ENCODE measurements around the gene CACNB3.

CACNB3 gene

GRCh38 chr12:48788854-48789775, 29.2 kb upstream of the CACNB3 start, which contains the start of gene ADCY6:
Gene ADCY6, minus strand, starts transcription at chr12:48789089. Its CDS starts 5,655 bp downstream, at chr12:48783434.
- no peak for DNase-seq

GRCh38 chr12:48789858-48790326, 28.4 kb upstream of the CACNB3 start:
- no peak for DNase-seq

GRCh38 chr12:48793696-48794095, 24.6 kb upstream of the CACNB3 start:
- DNase-seq: no peak

GRCh38 chr12:48794870-48795269, 23.4 kb upstream of the CACNB3 start:
- no peak for DNase-seq

- peak; percentile 54 for DNase-seq
Observed at GRCh38 chr12:48795550-48796455, 22.5 kb upstream of the CACNB3 start.

- no peak for DNase-seq
Observed at GRCh38 chr12:48796976-48797375, 21.3 kb upstream of the CACNB3 start.

- no peak for DNase-seq
Observed at GRCh38 chr12:48800457-48800856, 17.8 kb upstream of the CACNB3 start.

- no peak for DNase-seq
Observed at GRCh38 chr12:48800971-48801370, 17.3 kb upstream of the CACNB3 start.

GRCh38 chr12:48803675-48804074, 14.6 kb upstream of the CACNB3 start:
- no peak for DNase-seq

- DNase-seq: no peak
Observed at GRCh38 chr12:48807981-48808380, 10.3 kb upstream of the CACNB3 start.

GRCh38 chr12:48810903-48811431, 7.3 kb upstream of the CACNB3 start:
- no peak for DNase-seq

GRCh38 chr12:48811437-48812090, 6.7 kb upstream of the CACNB3 start:
- DNase-seq: no peak

GRCh38 chr12:48812389-48812788, 5.9 kb upstream of the CACNB3 start:
- DNase-seq: no peak

- DNase-seq: no peak
Observed at GRCh38 chr12:48813465-48814261, 4.6 kb upstream of the CACNB3 start.

GRCh38 chr12:48814262-48815125, 3.8 kb upstream of the CACNB3 start:
- DNase-seq: peak; percentile 66

- peak; percentile 19 for DNase-seq
Observed at GRCh38 chr12:48815126-48816110, 2.9 kb upstream of the CACNB3 start.

GRCh38 chr12:48816143-48816854, 2.0 kb upstream of the CACNB3 start:
- no peak for DNase-seq

GRCh38 chr12:48818831-48819590, 715 bp downstream of the CACNB3 start:
- peak; percentile 9 for DNase-seq

Measured in CD4-positive, alpha-beta T cell treated with Interleukin-4 for 4 hours (primary cell).